H1 (cell line): ENCODE data around the gene TTBK1. TPM values are rescaled to one million over a fixed set of nuclear protein-coding genes. Genes with fewer than 3 reads are reported as not detected.

ENCODE experiments used
- CTCF ChIA-PET: fragments of 300-600 bp; sonication (Branson Sonifier 250); formaldehyde crosslinking; loops from one replicate; lab custom pipeline; 2021; ENCODE audit not compliant: partially characterized antibody; lab: Charles Lee
- POLR2A ChIA-PET: fragments of 300-600 bp; sonication (Branson Sonifier 250); formaldehyde crosslinking; loops from one replicate; lab custom pipeline; 2021; ENCODE audit warnings: inconsistent platforms; ENCODE audit not compliant: partially characterized antibody; lab: Charles Lee
- DNase-seq, 2 experiments: peaks; one replicate each; pipeline versions ENCODE4 v3.0.0 to v3.0.0-alpha.2; 2010 to 2022; ENCODE audit warnings: low spot score in 2 of 2, low read depth in 1 of 2, mixed read lengths in 1 of 2
- FAIRE-seq: peaks from 2 replicates; lab custom pipeline; 2011; peaks lifted over from hg19 to GRCh38; lab: Jason Lieb, UNC
- H2AFZ ChIP-seq: 2 replicates; pipeline ENCODE4 v1.8.1; 2012; ENCODE audit warnings: low read length, inconsistent platforms
- H2AK5ac ChIP-seq: 2 replicates; pipeline ENCODE4 v1.6.1; 2013; ENCODE audit warnings: low read depth, low read length
- H2BK120ac ChIP-seq: replicated peaks from 2 replicates; pipeline ENCODE3; 2013; ENCODE audit warnings: low read depth, low read length, inconsistent platforms
- H2BK12ac ChIP-seq: 2 replicates; pipeline ENCODE4 v1.6.1; 2013; ENCODE audit warnings: low read depth, low read length
- H2BK15ac ChIP-seq: 2 replicates; pipeline ENCODE4 v1.6.1; 2013; ENCODE audit warnings: low read length
- H2BK20ac ChIP-seq: 2 replicates; pipeline ENCODE4 v1.6.1; 2013; ENCODE audit warnings: low read length
- H2BK5ac ChIP-seq: 2 replicates; pipeline ENCODE4 v1.6.1; 2013; ENCODE audit warnings: low read depth, low read length
- H3K14ac ChIP-seq: 2 replicates; pipeline ENCODE4 v1.6.1; 2013; ENCODE audit warnings: inconsistent platforms; ENCODE audit not compliant: insufficient read length
- H3K18ac ChIP-seq: 2 replicates; pipeline ENCODE4 v1.6.1; 2013; ENCODE audit warnings: low read length; ENCODE audit errors: extremely low read depth
- H3K23ac ChIP-seq: 2 replicates; pipeline ENCODE4 v1.6.1; 2013; ENCODE audit warnings: inconsistent platforms; ENCODE audit not compliant: insufficient read length
- H3K23me2 ChIP-seq: 2 replicates; pipeline ENCODE4 v1.6.1; 2013; ENCODE audit warnings: low read depth, low read length
- H3K27ac ChIP-seq: 2 replicates; pipeline ENCODE4 v1.6.1; 2011; ENCODE audit warnings: low read depth, low read length, inconsistent platforms
- H3K27me3 ChIP-seq, 4 experiments: replicated peaks in 1 of 4; 1 replicate in 1 of 4; 2 replicates in 3 of 4; pipeline versions ENCODE4 v1.6.1 to v1.8.1; 2011 to 2013; ENCODE audit warnings: low read length in 3 of 4, mild to moderate bottlenecking in 3 of 4, inconsistent platforms in 2 of 4, mixed read lengths in 2 of 4, moderate library complexity in 1 of 4; ENCODE audit not compliant: control insufficient read depth in 3 of 4, insufficient read depth in 3 of 4; ENCODE audit errors: extremely low read depth in 1 of 4
- H3K36me3 ChIP-seq, 4 experiments: 2 replicates each; pipeline versions ENCODE4 v1.6.1 to v1.8.1; 2011 to 2013; ENCODE audit warnings: mild to moderate bottlenecking in 4 of 4, low read length in 3 of 4, moderate library complexity in 2 of 4, control low read depth in 1 of 4, inconsistent platforms in 1 of 4; ENCODE audit not compliant: insufficient read depth in 4 of 4, control insufficient read depth in 2 of 4
- H3K4ac ChIP-seq: replicated peaks from 2 replicates; pipeline ENCODE3; 2013; ENCODE audit warnings: low read length, low read depth, mixed read lengths, inconsistent platforms; ENCODE audit not compliant: insufficient read length
- H3K4me1 ChIP-seq, 4 experiments: replicated peaks in 1 of 4; 1 replicate in 1 of 4; 2 replicates in 3 of 4; pipeline versions ENCODE4 v1.6.1 to v1.8.1; 2011 to 2013; ENCODE audit warnings: low read length in 3 of 4, inconsistent platforms in 2 of 4, mixed read lengths in 1 of 4; ENCODE audit not compliant: insufficient read depth in 4 of 4, control insufficient read depth in 3 of 4
- H3K4me2 ChIP-seq, 2 experiments: 2 replicates each; pipeline versions ENCODE4 v1.6.1 to v1.8.1; 2011 to 2013; ENCODE audit warnings: low read depth in 2 of 2, low read length in 2 of 2, control low read depth in 1 of 2, inconsistent platforms in 1 of 2, mild to moderate bottlenecking in 1 of 2; ENCODE audit not compliant: insufficient read depth in 1 of 2
- H3K4me3 ChIP-seq, 4 experiments: fragments of 200-600, 300-600 bp in 1 of 4; sonication (generic), shearing (Covaris generic), sonication (Bioruptor Twin) in 1 of 4; 2 replicates each; pipeline versions ENCODE4 v1.5.1 to v1.8.1; 2011 to 2016; ENCODE audit warnings: low read length in 4 of 4, low read depth in 3 of 4, control low read depth in 2 of 4, inconsistent platforms in 2 of 4, mild to moderate bottlenecking in 2 of 4, mixed read lengths in 1 of 4, moderate library complexity in 1 of 4; ENCODE audit not compliant: insufficient read depth in 2 of 4; ENCODE audit errors: extremely low read depth in 1 of 4
- H3K56ac ChIP-seq: replicated peaks from 2 replicates; pipeline ENCODE3; 2013; ENCODE audit warnings: low read depth, mild to moderate bottlenecking, mixed read lengths, low read length, inconsistent platforms; ENCODE audit not compliant: insufficient read length
- H3K79me1 ChIP-seq: 2 replicates; pipeline ENCODE4 v1.6.1; 2013; ENCODE audit warnings: low read depth, low read length, control low read depth
- H3K79me2 ChIP-seq, 2 experiments: 2 replicates each; pipeline versions ENCODE4 v1.6.1 to v1.8.1; 2012 to 2013; ENCODE audit warnings: low read length in 2 of 2, mild to moderate bottlenecking in 2 of 2, inconsistent platforms in 1 of 2; ENCODE audit not compliant: insufficient read depth in 2 of 2, control insufficient read depth in 1 of 2
- H3K9ac ChIP-seq, 4 experiments: replicated peaks in 1 of 4; 1 replicate in 1 of 4; 2 replicates in 3 of 4; pipeline versions ENCODE4 v1.6.1 to v1.8.1; 2011 to 2013; ENCODE audit warnings: low read depth in 3 of 4, low read length in 3 of 4, control low read depth in 2 of 4, mild to moderate bottlenecking in 2 of 4, moderate library complexity in 2 of 4, inconsistent platforms in 1 of 4; ENCODE audit errors: extremely low read depth in 1 of 4
- H3K9me3 ChIP-seq, 2 experiments: 2 replicates each; pipeline versions ENCODE4 v1.6.1 to v1.8.1; 2012 to 2013; ENCODE audit warnings: mild to moderate bottlenecking in 2 of 2, moderate library complexity in 2 of 2, control low read depth in 1 of 2, inconsistent platforms in 1 of 2, low read depth in 1 of 2, low read length in 1 of 2, mixed read lengths in 1 of 2; ENCODE audit not compliant: insufficient read depth in 2 of 2
- H4K20me1 ChIP-seq, 2 experiments: replicated peaks in 1 of 2; 2 replicates each; pipeline versions ENCODE3 to v1.8.1; 2011 to 2013; ENCODE audit warnings: inconsistent platforms in 2 of 2, low read length in 2 of 2, mild to moderate bottlenecking in 1 of 2; ENCODE audit not compliant: insufficient read depth in 2 of 2, control insufficient read depth in 1 of 2
- H4K5ac ChIP-seq: 2 replicates; pipeline ENCODE4 v1.6.1; 2013; ENCODE audit warnings: low read length, low read depth, mixed read lengths, inconsistent platforms; ENCODE audit not compliant: insufficient read length
- H4K8ac ChIP-seq: 2 replicates; pipeline ENCODE4 v1.8.0; 2013; ENCODE audit warnings: mild to moderate bottlenecking, moderate library complexity, low read length, inconsistent platforms; ENCODE audit not compliant: insufficient read depth; ENCODE audit errors: extremely low read depth
- H4K91ac ChIP-seq: replicated peaks from 2 replicates; pipeline ENCODE3; 2013; ENCODE audit warnings: low read length, mixed read lengths, inconsistent platforms; ENCODE audit not compliant: insufficient read length
- CHD2 ChIP-seq: IDR thresholded peaks from 2 replicates; pipeline ENCODE4 v1.6.1; 2012; ENCODE audit warnings: low read length, improper control_type of control experiment
- FOSL1 ChIP-seq: IDR thresholded peaks from 2 replicates; pipeline ENCODE4 v1.6.1; 2011; ENCODE audit warnings: mild to moderate bottlenecking, low read depth, low read length, moderate library complexity; ENCODE audit not compliant: insufficient read depth
- HDAC2 ChIP-seq, 2 experiments: fragments of 300-600 bp in 1 of 2; sonication (generic) in 1 of 2; IDR thresholded peaks; 2 replicates each; pipeline ENCODE4 v1.6.1; 2011 to 2012; ENCODE audit warnings: low read depth in 2 of 2, low read length in 2 of 2, mild to moderate bottlenecking in 2 of 2, moderate library complexity in 2 of 2, borderline replicate concordance in 1 of 2, inconsistent platforms in 1 of 2
- RAD21 ChIP-seq, 2 experiments: IDR thresholded peaks in 1 of 2; conservative IDR thresholded peaks in 1 of 2; 2 replicates each; pipeline ENCODE4 v1.6.1; 2011; ENCODE audit warnings: low read depth in 2 of 2, low read length in 2 of 2, improper control_type of control experiment in 1 of 2, inconsistent platforms in 1 of 2, mild to moderate bottlenecking in 1 of 2, moderate library complexity in 1 of 2
- SIX5 ChIP-seq: IDR thresholded peaks from 2 replicates; pipeline ENCODE4 v1.6.1; 2011; ENCODE audit warnings: mild to moderate bottlenecking, low read depth, low read length
- TCF12 ChIP-seq: IDR thresholded peaks from 2 replicates; pipeline ENCODE4 v1.6.1; 2011; ENCODE audit warnings: low read depth, mild to moderate bottlenecking, low read length
- WGBS, 2 experiments: shearing (Covaris generic) in 1 of 2; methylation state at CpG; one replicate each; pipeline versions ENCODE4 v1.1.6 to v1.1.7; 2013 to 2015; ENCODE audit warnings: low lambda C conversion rate in 2 of 2, mixed read lengths in 2 of 2, inconsistent platforms in 1 of 2, low coverage in 1 of 2, missing lambda C conversion rate in 1 of 2; ENCODE audit not compliant: insufficient replicate concordance in 2 of 2, insufficient coverage in 1 of 2, insufficient read length in 1 of 2; ENCODE audit errors: extremely low coverage in 1 of 2, missing lambda C conversion rate in 1 of 2; 5-methylcytosine and 5-hydroxymethylcytosine counted together
- polyA plus RNA-seq, 7 experiments: library from polyadenylated mRNA; depleted of rRNA in 3 of 7; stranded (reverse) in 5 of 7; unstranded in 2 of 7; fragments of >200 nt in 5 of 7; fragments of 200-250 nt in 2 of 7; gene quantifications; 1 replicate in 5 of 7; 2 replicates in 1 of 7; 4 replicates in 1 of 7; pipeline versions ENCODE4 v1.2.1 to v1.2.3, GENCODE V29; 2011 to 2013; ENCODE audit warnings: missing spikeins in 2 of 7, mixed read lengths in 2 of 7
- total RNA-seq: library from RNA; stranded (reverse); fragmentation: NEBNext Ultra II Directional; extraction: Animal tissue kit (Norgen Biotek cat#: 25700); gene quantifications from 2 replicates; pipeline ENCODE4 v1.2.1, GENCODE V29; 2021
- TF ChIP-seq, protein P1 (sequence below): IDR thresholded peaks from 2 replicates; pipeline ENCODE4 v1.6.1; 2011; ENCODE audit warnings: low read length, improper control_type of control experiment
- TF ChIP-seq, protein P2 (sequence below): IDR thresholded peaks from 2 replicates; pipeline ENCODE4 v1.6.1; 2012; ENCODE audit warnings: low read length, inconsistent platforms

TTBK1 gene
- total and polyA plus RNA-seq, 2 of the 8 experiments (the other 6 are each of a cell fraction or from before 2014, with no cell fraction given): 0.53 to 1.6 TPM

DNA sequence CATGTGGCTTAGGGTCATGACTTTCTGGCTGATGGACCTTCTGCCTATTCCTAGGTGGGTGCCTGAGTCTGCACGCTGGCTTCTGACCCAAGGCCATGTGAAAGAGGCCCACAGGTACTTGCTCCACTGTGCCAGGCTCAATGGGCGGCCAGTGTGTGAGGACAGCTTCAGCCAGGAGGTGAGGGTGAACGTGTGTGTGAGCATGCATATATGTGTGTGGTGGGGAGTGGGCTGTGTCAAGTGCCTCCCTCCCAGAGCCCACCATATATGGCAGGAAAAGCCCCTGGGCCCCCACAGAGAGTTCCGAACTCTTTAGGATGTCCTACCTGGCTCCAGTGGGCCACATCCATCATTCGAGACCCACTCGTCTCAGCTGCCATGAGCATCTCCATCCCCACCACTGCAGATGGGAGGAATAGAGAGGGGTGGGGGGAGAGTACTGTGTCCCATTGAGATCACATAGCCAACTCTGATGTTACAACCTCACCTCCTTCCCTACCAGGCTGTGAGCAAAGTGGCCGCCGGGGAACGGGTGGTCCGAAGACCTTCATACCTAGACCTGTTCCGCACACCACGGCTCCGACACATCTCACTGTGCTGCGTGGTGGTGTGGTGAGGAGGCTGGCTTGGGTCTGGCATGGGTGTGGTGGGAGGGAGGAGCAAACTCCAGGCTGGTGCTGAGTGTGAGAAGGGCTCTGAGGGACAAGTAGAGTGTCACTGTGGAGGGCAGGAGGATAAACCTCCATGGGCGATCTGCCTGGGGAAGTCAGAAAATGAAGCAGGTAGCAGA, 58.0 kb downstream of the TTBK1 start:
- no peak overlapping the region for H3K4me3 ChIP-seq
- no peak overlapping the region for H4K91ac ChIP-seq
- H2BK5ac ChIP-seq: no peak overlapping the region
- no peak overlapping the region; the same call in 1 of the 2 replicates for H2AK5ac ChIP-seq
- no peaks in the 10 kb centered on the region for H4K20me1 ChIP-seq
- no peak overlapping the region for H3K56ac ChIP-seq
- no peak overlapping the region for H3K4ac ChIP-seq
- WGBS, 2 experiments: 94% methylated on average over 12 of the region's 15 CpGs; no CpG with 5 or more reads in 1 of the 2 experiments
- ChIA-PET POLR2A (interaction anchor here (0.6 to 1.9 kb wide), 3 partner anchors 14 to 54 kb away, joined by 3 to 5 read pairs (median 3); no protein-coding TSS in a partner anchor), CTCF (interaction anchor here (0.8 to 5.9 kb wide), 5 partner anchors 14 to 65 kb away, joined by 3 to 50 read pairs (median 3); no protein-coding TSS in a partner anchor)
- no peak overlapping the region for H3K14ac ChIP-seq
- no peak overlapping the region for H3K9ac ChIP-seq
- FAIRE-seq (no peak), DNase-seq (no peak)
- H3K27ac ChIP-seq: no peak overlapping the region
- H2AFZ ChIP-seq: no peak overlapping the region
- H4K8ac ChIP-seq: 0 out of 2 replicates have a peak overlapping the region, but pooled peaks have one; percentile 40
- H3K36me3 ChIP-seq: peaks cover 0 to 5% (median 3%) of the 10 kb centered on the region in 4 experiments; a peak in 2 of 8 replicates
- H3K4me2 ChIP-seq: no peak overlapping the region
- no peak overlapping the region for H2BK120ac ChIP-seq
- no peaks in the 10 kb centered on the region for H3K23me2 ChIP-seq
- no peak overlapping the region for H2BK15ac ChIP-seq
- no peaks in the 10 kb centered on the region for H3K79me1 ChIP-seq
- no peak overlapping the region for H2BK20ac ChIP-seq
- H3K79me2 ChIP-seq: no peaks in the 10 kb centered on the region
- H3K23ac ChIP-seq: no peak overlapping the region
- H2BK12ac ChIP-seq: no peak overlapping the region
- H3K9me3 ChIP-seq: no peaks in the 10 kb centered on the region
- H4K5ac ChIP-seq: no peak overlapping the region
- H3K18ac ChIP-seq: no peak overlapping the region
- peaks cover 0 to 2% (median 0%) of the 10 kb centered on the region in 4 experiments; a peak in 1 of 7 replicates for H3K27me3 ChIP-seq
- H3K4me1 ChIP-seq: peaks cover 0 to 4% (median 0%) of the 10 kb centered on the region in 4 experiments; a peak in 2 of 7 replicates
- TF ChIP-seq, protein P1, sequence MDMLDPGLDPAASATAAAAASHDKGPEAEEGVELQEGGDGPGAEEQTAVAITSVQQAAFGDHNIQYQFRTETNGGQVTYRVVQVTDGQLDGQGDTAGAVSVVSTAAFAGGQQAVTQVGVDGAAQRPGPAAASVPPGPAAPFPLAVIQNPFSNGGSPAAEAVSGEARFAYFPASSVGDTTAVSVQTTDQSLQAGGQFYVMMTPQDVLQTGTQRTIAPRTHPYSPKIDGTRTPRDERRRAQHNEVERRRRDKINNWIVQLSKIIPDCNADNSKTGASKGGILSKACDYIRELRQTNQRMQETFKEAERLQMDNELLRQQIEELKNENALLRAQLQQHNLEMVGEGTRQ: no peak
- TF ChIP-seq, protein P2, sequence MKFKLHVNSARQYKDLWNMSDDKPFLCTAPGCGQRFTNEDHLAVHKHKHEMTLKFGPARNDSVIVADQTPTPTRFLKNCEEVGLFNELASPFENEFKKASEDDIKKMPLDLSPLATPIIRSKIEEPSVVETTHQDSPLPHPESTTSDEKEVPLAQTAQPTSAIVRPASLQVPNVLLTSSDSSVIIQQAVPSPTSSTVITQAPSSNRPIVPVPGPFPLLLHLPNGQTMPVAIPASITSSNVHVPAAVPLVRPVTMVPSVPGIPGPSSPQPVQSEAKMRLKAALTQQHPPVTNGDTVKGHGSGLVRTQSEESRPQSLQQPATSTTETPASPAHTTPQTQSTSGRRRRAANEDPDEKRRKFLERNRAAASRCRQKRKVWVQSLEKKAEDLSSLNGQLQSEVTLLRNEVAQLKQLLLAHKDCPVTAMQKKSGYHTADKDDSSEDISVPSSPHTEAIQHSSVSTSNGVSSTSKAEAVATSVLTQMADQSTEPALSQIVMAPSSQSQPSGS: no peak
- no peak for TF ChIP-seq RAD21 (IDR thresholded peaks at IDR 0.05 in 1 of 2, conservative IDR thresholded peaks at IDR 0.05 in 1 of 2; ENCODE audit: low read depth in 2 of 2, low read length in 2 of 2)
- TF ChIP-seq CHD2: no peak
- no peak for TF ChIP-seq TCF12
- no peak for TF ChIP-seq FOSL1
- TF ChIP-seq SIX5: no peak
- no peak for TF ChIP-seq HDAC2 (IDR thresholded peaks at IDR 0.05; ENCODE audit: borderline replicate concordance in 1 of 2, low read depth in 2 of 2, low read length in 2 of 2)
